HEK293 (cell line): ENCODE data around the gene AREG.

ENCODE experiments used
- CTCF ChIA-PET: fragments of 350-600 bp; formaldehyde crosslinking; extraction: SDS; loops from one replicate; lab custom pipeline; 2021; ENCODE audit warnings: antibody characterized with exemption; lab: Yijun Ruan, JAX
- POLR2A ChIA-PET: fragments of 300-600 bp; formaldehyde crosslinking; extraction: SDS; loops from one replicate; lab custom pipeline; 2020; ENCODE audit warnings: antibody characterized with exemption, inconsistent platforms; lab: Yijun Ruan, JAX
- H3K27ac ChIP-seq: fragments of 200-500 bp; sonication (Bioruptor generic); 2 replicates; pipeline ENCODE4 v1.5.1; 2014; ENCODE audit warnings: low read depth, low read length, control low read depth, inconsistent platforms; ENCODE audit errors: extremely low read depth
- H3K36me3 ChIP-seq, 2 experiments: fragments of 200-500 bp in 1 of 2; sonication (Bioruptor generic) in 1 of 2; 1 replicate in 1 of 2; 2 replicates in 1 of 2; pipeline ENCODE4 v1.5.1; 2014 to 2017; ENCODE audit warnings: inconsistent platforms in 2 of 2, low read length in 2 of 2; ENCODE audit not compliant: control insufficient read depth in 2 of 2, insufficient read depth in 1 of 2
- H3K4me1 ChIP-seq: fragments of 200-500 bp; sonication (Bioruptor generic); 2 replicates; pipeline ENCODE4 v1.5.1; 2014; ENCODE audit warnings: mild to moderate bottlenecking, low read length, inconsistent platforms; ENCODE audit not compliant: control insufficient read depth, insufficient read depth
- H3K4me3 ChIP-seq: 2 replicates; pipeline ENCODE4 v1.5.1; 2011; ENCODE audit warnings: low read depth, mild to moderate bottlenecking, control low read depth, low read length, moderate library complexity
- H3K9me3 ChIP-seq: fragments of 200-500 bp; sonication (Bioruptor generic); 2 replicates; pipeline ENCODE4 v1.5.1; 2014; ENCODE audit warnings: low read depth, low read length, inconsistent platforms; ENCODE audit not compliant: control insufficient read depth, insufficient read depth
- ATF2 ChIP-seq: fragments of 450-650 bp; formaldehyde crosslinking; IDR thresholded peaks from 2 replicates; pipeline ENCODE4 v1.5.1; 2016; ENCODE audit warnings: missing biosample characterization, missing genetic modification characterization, low read depth
- GLI2 ChIP-seq: fragments of 450-650 bp; formaldehyde crosslinking; IDR thresholded peaks from 2 replicates; pipeline ENCODE4; 2017; ENCODE audit warnings: missing biosample characterization, missing genetic modification characterization, low read depth, borderline replicate concordance
- GLIS1 ChIP-seq: fragments of 450-650 bp; formaldehyde crosslinking; IDR thresholded peaks from 2 replicates; pipeline ENCODE4 v1.5.1; 2016; ENCODE audit warnings: missing biosample characterization, missing genetic modification characterization
- HOXC10 ChIP-seq: sonication (generic); formaldehyde crosslinking; IDR thresholded peaks from 2 replicates; pipeline ENCODE4 v1.8.1; 2023; ENCODE audit warnings: mild to moderate bottlenecking, missing genetic modification reagents
- OSR2 ChIP-seq: fragments of 450-650 bp; formaldehyde crosslinking; IDR thresholded peaks from 2 replicates; pipeline ENCODE4 v1.5.1; 2016; ENCODE audit warnings: missing biosample characterization, missing genetic modification characterization
- REPIN1 ChIP-seq: fragments of 450-650 bp; formaldehyde crosslinking; IDR thresholded peaks from 2 replicates; pipeline ENCODE4 v1.5.1; 2017; ENCODE audit warnings: missing biosample characterization, missing genetic modification characterization, low read depth
- SCRT1 ChIP-seq: fragments of 450-650 bp; formaldehyde crosslinking; IDR thresholded peaks from 2 replicates; pipeline ENCODE4 v1.5.1; 2016; ENCODE audit warnings: missing biosample characterization, missing genetic modification characterization, borderline replicate concordance
- SCRT2 ChIP-seq: fragments of 450-650 bp; formaldehyde crosslinking; IDR thresholded peaks from 2 replicates; pipeline ENCODE4 v1.5.1; 2016; ENCODE audit warnings: missing biosample characterization, missing genetic modification characterization
- ZBTB49 ChIP-seq: fragments of 450-650 bp; formaldehyde crosslinking; IDR thresholded peaks from 2 replicates; pipeline ENCODE4 v1.5.1; 2016; ENCODE audit warnings: missing biosample characterization, missing genetic modification characterization, low read depth
- ZEB2 ChIP-seq: fragments of 450-650 bp; formaldehyde crosslinking; IDR thresholded peaks from 2 replicates; pipeline ENCODE4 v1.5.1; 2016; ENCODE audit warnings: missing biosample characterization, missing genetic modification characterization
- ZFP37 ChIP-seq: fragments of 450-650 bp; formaldehyde crosslinking; IDR thresholded peaks from 2 replicates; pipeline ENCODE4 v1.5.1; 2016; ENCODE audit warnings: missing biosample characterization, missing genetic modification characterization
- ZNF132 ChIP-seq: fragments of 450-650 bp; formaldehyde crosslinking; IDR thresholded peaks from 2 replicates; pipeline ENCODE4 v1.5.1; 2017; ENCODE audit warnings: missing biosample characterization, missing genetic modification characterization, borderline replicate concordance
- ZNF133 ChIP-seq: fragments of 450-650 bp; formaldehyde crosslinking; IDR thresholded peaks from 2 replicates; pipeline ENCODE4 v1.5.1; 2016; ENCODE audit warnings: missing biosample characterization, missing genetic modification characterization
- ZNF184 ChIP-seq: fragments of 450-650 bp; IDR thresholded peaks from 2 replicates; pipeline ENCODE4 v1.5.1; 2018; ENCODE audit warnings: missing biosample characterization, mild to moderate bottlenecking, missing genetic modification characterization
- ZNF19 ChIP-seq: fragments of 450-650 bp; formaldehyde crosslinking; IDR thresholded peaks from 2 replicates; pipeline ENCODE4; 2016; ENCODE audit warnings: missing biosample characterization, missing genetic modification characterization, low read depth
- ZNF292 ChIP-seq: fragments of 450-650 bp; formaldehyde crosslinking; IDR thresholded peaks from 2 replicates; pipeline ENCODE4 v1.5.1; 2016; ENCODE audit warnings: low read depth, missing biosample characterization, missing genetic modification characterization, borderline replicate concordance
- ZNF324 ChIP-seq: fragments of 450-650 bp; formaldehyde crosslinking; IDR thresholded peaks from 2 replicates; pipeline ENCODE4 v1.5.1; 2016; ENCODE audit warnings: missing biosample characterization, missing genetic modification characterization
- ZNF335 ChIP-seq: fragments of 450-650 bp; formaldehyde crosslinking; conservative IDR thresholded peaks from 2 replicates; pipeline ENCODE4 v1.5.1; 2016; ENCODE audit warnings: missing biosample characterization, missing genetic modification characterization
- ZNF501 ChIP-seq: fragments of 450-650 bp; formaldehyde crosslinking; IDR thresholded peaks from 2 replicates; pipeline ENCODE4 v1.5.1; 2016; ENCODE audit warnings: missing biosample characterization, missing genetic modification characterization
- ZNF510 ChIP-seq: fragments of 450-650 bp; formaldehyde crosslinking; IDR thresholded peaks from 2 replicates; pipeline ENCODE4 v1.5.1; 2018; ENCODE audit warnings: mild to moderate bottlenecking, missing genetic modification characterization, missing biosample characterization; ENCODE audit not compliant: insufficient replicate concordance
- ZNF544 ChIP-seq: fragments of 450-650 bp; formaldehyde crosslinking; IDR thresholded peaks from 2 replicates; pipeline ENCODE4 v1.5.0; 2017; ENCODE audit warnings: missing biosample characterization, missing genetic modification characterization
- ZNF561 ChIP-seq: fragments of 450-650 bp; IDR thresholded peaks from 2 replicates; pipeline ENCODE4 v1.5.1; 2018; ENCODE audit warnings: missing biosample characterization, missing genetic modification characterization, borderline replicate concordance
- ZNF658 ChIP-seq: fragments of 450-650 bp; formaldehyde crosslinking; IDR thresholded peaks from 2 replicates; pipeline ENCODE4; 2016; ENCODE audit warnings: missing biosample characterization, missing genetic modification characterization
- ZNF76 ChIP-seq: fragments of 450-650 bp; formaldehyde crosslinking; IDR thresholded peaks from 2 replicates; pipeline ENCODE4; 2016; ENCODE audit warnings: low read depth, missing biosample characterization, missing genetic modification characterization, borderline replicate concordance
- ZNF777 ChIP-seq: fragments of 450-650 bp; formaldehyde crosslinking; IDR thresholded peaks from 2 replicates; pipeline ENCODE4 v1.5.1; 2017; ENCODE audit warnings: missing biosample characterization, missing genetic modification characterization, borderline replicate concordance
- ZNF792 ChIP-seq: fragments of 450-650 bp; formaldehyde crosslinking; IDR thresholded peaks from 2 replicates; pipeline ENCODE4 v1.5.1; 2016; ENCODE audit warnings: missing biosample characterization, missing genetic modification characterization
- ZNF830 ChIP-seq: fragments of 450-650 bp; IDR thresholded peaks from 2 replicates; pipeline ENCODE4 v1.5.0; 2018; ENCODE audit warnings: missing biosample characterization, missing genetic modification characterization, low read depth, mild to moderate bottlenecking, moderate library complexity
- ZNF837 ChIP-seq: fragments of 450-650 bp; formaldehyde crosslinking; IDR thresholded peaks from 2 replicates; pipeline ENCODE4 v1.5.1; 2016; ENCODE audit warnings: missing biosample characterization, missing genetic modification characterization

Gene AREG

GRCh38 chr4:74474345-74475090, 29.6 kb downstream of the AREG start:
- Histone ChIP-seq H3K27ac (no peak overlapping the region), H3K4me1 (no peaks in the 10 kb centered on the region), H3K36me3 (no peaks in the 10 kb centered on the region), H3K4me3 (no peak overlapping the region), H3K9me3 (no peaks in the 10 kb centered on the region)
- CTCF ChIA-PET = no interaction called here
- POLR2A ChIA-PET = interaction anchor here (0.6 kb wide), 1 partner anchor 21 kb away, joined by 3 read pairs; no protein-coding TSS in a partner anchor
- TF ChIP-seq ZFP37 = no peak
- no peak for TF ChIP-seq ZNF324 (tag by site-specific recombination)
- no peak for TF ChIP-seq SCRT1 (tag by site-specific recombination)
- no peak for TF ChIP-seq ZNF335 (tag by site-specific recombination)
- TF ChIP-seq SCRT2 (tag by site-specific recombination) = no peak
- no peak for TF ChIP-seq OSR2
- no peak for TF ChIP-seq ZNF830
- TF ChIP-seq ZNF777 = no peak
- TF ChIP-seq REPIN1 (tag by site-specific recombination) = no peak
- TF ChIP-seq ZNF561 (tag by site-specific recombination) = no peak
- no peak for TF ChIP-seq ZNF292 (tag by site-specific recombination)
- TF ChIP-seq HOXC10 = no peak

- CTCF ChIA-PET = interaction anchor here (0.5 to 0.6 kb wide), 2 partner anchors 38 to 95 kb away, joined by 3 to 4 read pairs; no protein-coding TSS in a partner anchor
These were observed 30.3 kb downstream of the AREG start for GRCh38 chr4:74475091-74475800.

More at GRCh38 chr4:74475091-74475800, 30.3 kb downstream of the AREG start:
- Histone ChIP-seq H3K36me3 (no peaks in the 10 kb centered on the region), H3K27ac (no peak overlapping the region), H3K4me3 (no peak overlapping the region), H3K9me3 (no peaks in the 10 kb centered on the region), H3K4me1 (no peaks in the 10 kb centered on the region)
- POLR2A ChIA-PET = no interaction called here
- TF ChIP-seq ZNF501 (tag by site-specific recombination) = no peak
- no peak for TF ChIP-seq ZNF133 (tag by site-specific recombination)
- TF ChIP-seq ZBTB49 (tag by site-specific recombination) = no peak
- TF ChIP-seq GLIS1 (tag by site-specific recombination) = no peak
- TF ChIP-seq ZNF76 (tag by site-specific recombination) = no peak
- TF ChIP-seq ZNF184 (tag by site-specific recombination) = no peak
- TF ChIP-seq ZEB2 = no peak
- no peak for TF ChIP-seq ZNF510 (tag by site-specific recombination)
- TF ChIP-seq ZNF658 (tag by site-specific recombination) = no peak
- no peak for TF ChIP-seq ATF2 (tag by site-specific recombination)
- TF ChIP-seq ZNF132 = no peak
- no peak for TF ChIP-seq ZNF792 (tag by site-specific recombination)
- no peak for TF ChIP-seq ZNF19 (tag by site-specific recombination)
- TF ChIP-seq GLI2 (tag by site-specific recombination) = no peak
- no peak for TF ChIP-seq ZNF837 (tag by site-specific recombination)
- no peak for TF ChIP-seq ZNF544 (tag by site-specific recombination)
